SKM-1 treated with dmso at 0.1 percent for 144 hours (cell line): ENCODE measurements around the gene PITX3.

Experiments used
- DNase-seq: peaks from one replicate; lab custom pipeline; 2025; ENCODE audit not compliant: unreplicated experiment; lab: John Stamatoyannopoulos, UW

The PITX3 gene

DNA sequence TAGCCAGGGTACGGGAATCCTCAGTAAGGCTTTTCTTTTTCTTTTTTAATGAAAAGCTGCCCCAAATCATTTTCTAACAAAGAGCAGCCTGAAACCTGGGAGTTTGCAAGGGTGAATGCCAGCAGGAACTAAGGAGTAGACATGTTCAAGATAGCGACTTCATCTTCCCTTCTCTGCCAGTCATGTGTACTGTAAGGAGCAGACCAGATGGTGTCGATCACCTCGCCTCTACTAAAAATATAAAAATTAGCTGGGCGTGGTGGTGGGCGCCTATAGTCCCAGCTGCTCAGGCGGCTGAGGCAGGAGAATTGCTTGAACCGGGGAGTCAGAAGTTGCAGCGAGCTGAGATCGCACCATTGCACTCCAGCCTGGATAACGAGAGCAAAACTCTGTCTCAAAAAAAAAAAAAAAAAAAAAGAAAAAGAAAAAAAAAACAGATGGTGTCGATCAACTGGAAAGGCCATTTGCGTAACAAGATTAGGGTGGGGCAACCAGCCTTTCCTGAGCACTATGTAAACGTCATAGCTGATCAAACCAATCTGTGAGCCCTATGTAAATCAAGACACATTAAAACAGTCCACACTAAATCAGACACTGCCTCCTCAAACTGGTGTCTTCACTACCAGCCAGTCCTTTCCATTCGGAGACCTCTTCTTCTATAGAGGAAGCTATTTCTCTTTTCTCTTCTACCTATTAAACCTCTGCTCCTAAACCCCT lies 55.3 kb downstream of the PITX3 start:
- no peak for DNase-seq

GRCh38 chr10:102185272-102185671 lies 56.0 kb downstream of the PITX3 start:
- DNase-seq, result no peak

DNA sequence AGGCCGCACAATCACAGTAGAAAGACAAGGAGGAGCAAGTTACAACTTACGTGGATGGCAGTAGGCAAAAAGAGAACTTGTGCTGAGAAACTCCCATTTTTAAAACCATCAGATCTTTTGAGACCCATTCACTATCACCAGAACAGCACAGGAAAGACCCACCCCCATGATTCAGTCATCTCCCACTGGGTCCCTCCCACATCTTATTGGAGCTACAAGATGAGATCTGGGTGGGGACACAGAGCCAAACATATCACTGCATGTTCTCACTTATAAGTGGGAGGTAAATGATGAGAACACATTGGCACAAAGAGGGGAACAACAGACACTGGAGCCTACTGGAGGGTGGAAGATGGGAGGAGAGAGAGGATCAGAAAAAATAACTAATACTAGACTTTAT lies 56.7 kb downstream of the PITX3 start:
- no peak for DNase-seq
